ENCODE results near the gene SIX5. TPM values are rescaled to one million over a fixed set of nuclear protein-coding genes. Genes with fewer than 3 reads are reported as not detected.
"Not testable (repeated sequence)": the region's sequence is repeated elsewhere in the genome, so short reads cannot be mapped to it uniquely, and the experiment has no call there.

Gene SIX5
- total RNA-seq, 2 donors from 2014 or later, result 41.6 to 46.4 TPM

DNA sequence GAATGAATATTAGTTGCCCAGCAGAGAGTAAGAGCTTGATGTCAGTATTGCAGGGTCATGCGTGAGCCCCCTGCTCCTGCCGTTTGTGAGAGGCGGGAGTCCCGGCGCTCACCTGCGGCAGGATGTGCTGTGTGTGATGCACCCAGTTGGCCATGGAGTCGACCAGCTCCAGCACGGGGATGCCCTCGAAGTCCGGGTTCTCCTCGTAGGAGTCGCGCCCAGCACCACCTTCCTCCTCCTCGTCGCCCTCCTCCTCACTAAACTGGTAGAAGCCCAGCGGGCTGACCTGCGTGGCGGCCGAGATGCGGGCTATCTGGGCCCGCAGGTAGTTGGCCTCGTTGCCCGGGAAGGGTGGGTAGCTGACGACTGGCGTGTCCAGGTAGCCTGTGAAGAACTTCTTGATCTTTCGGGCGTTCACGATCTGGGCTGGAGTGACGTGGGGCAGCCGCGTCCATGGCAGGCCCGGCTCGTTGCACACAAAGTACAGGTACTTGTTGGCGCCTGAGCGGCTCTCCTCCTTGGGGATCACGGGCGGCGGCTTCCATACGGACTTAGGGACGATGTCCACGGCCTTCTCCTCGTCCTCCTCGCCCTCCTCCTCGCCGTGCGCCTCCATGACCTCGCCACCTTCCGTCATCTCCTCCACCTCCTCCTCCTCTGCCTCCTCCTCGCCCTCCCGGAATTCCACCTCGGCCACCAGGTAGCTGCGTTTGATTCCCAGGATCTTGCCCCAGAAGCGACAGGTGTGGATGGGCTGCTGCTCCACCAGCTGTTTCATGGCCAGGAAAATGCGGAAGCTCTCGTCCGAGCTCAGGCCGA lies 35.3 kb upstream of the SIX5 start:
- no peaks in the 10 kb centered on the region for H3K36me3 ChIP-seq (ENCODE audit: control insufficient read depth, insufficient read depth, low read length)
- H3K4me3 Mint-ChIP-seq, result no peak overlapping the region
- no peak overlapping the region for H3K9ac ChIP-seq (ENCODE audit: extremely low read depth, low read length, poor library complexity, severe bottlenecking)
- no peak overlapping the region for H3K27ac Mint-ChIP-seq
- H3K4me1 Mint-ChIP-seq, result no peaks in the 10 kb centered on the region
- WGBS, 2 experiments (ENCODE audit: insufficient coverage in 1 of 2, insufficient read length in 1 of 2), result 92 to 97% methylated on average over 42 to 57 of the region's 57 CpGs
- no peaks in the 10 kb centered on the region for H3K4me1 ChIP-seq (ENCODE audit: control insufficient read depth, insufficient read depth, low read length)
- TF ChIP-seq CTCF (conservative IDR thresholded peaks at IDR 0.05), result no peak
- peaks cover 20% of the 10 kb centered on the region for H3K27me3 Mint-ChIP-seq (ENCODE audit: insufficient read depth)
- H3K4me3 ChIP-seq (ENCODE audit: low read length), result no peak overlapping the region
- no peaks in the 10 kb centered on the region for H3K9me3 ChIP-seq (ENCODE audit: control insufficient read depth, low read length)
- no peaks in the 10 kb centered on the region for H3K9me3 Mint-ChIP-seq
- H3K27me3 ChIP-seq (ENCODE audit: control insufficient read depth, insufficient read depth, low read length, poor library complexity, severe bottlenecking), result no peaks in the 10 kb centered on the region
- DNase-seq, result no peak
- no peaks in the 10 kb centered on the region for H3K36me3 Mint-ChIP-seq (ENCODE audit: low read depth)
- H3K27ac ChIP-seq (ENCODE audit: low read depth, low read length), result no peak overlapping the region

DNA sequence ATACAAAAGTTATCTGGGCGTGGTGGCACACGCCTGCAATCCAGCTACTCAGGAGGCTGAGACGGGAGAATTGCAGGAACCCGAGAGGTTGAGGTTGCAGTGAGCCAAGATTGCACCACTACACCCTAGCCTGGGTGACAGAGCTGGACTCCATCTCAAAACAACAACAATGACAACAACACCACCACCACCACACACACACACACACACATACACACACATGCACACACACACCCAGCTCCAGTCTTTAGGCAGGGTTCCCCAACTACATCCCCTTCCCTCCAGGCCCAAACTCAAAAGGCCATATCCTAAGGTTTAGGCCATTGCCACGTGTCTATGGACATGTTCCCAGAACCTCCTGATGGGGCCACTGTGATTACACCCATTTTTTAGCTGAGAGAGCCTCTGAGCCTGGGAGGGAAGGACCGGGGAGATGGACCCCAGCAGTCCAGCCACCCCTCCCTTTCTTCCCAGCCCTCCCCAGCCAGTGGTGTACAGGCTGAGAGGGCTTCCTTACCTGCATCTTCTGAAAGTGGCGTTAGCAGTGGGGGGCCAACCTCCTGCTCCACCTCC lies 32.6 kb upstream of the SIX5 start:
- Histone ChIP-seq H3K27me3 (ENCODE audit: control insufficient read depth, insufficient read depth, low read length, poor library complexity, severe bottlenecking) (no peaks in the 10 kb centered on the region), H3K27ac (ENCODE audit: low read depth, low read length) (no peak overlapping the region), H3K9me3 (ENCODE audit: control insufficient read depth, low read length) (no peaks in the 10 kb centered on the region), H3K9ac (ENCODE audit: extremely low read depth, low read length, poor library complexity, severe bottlenecking) (no peak overlapping the region), H3K4me3 (ENCODE audit: low read length) (no peak overlapping the region), H3K36me3 (ENCODE audit: control insufficient read depth, insufficient read depth, low read length) (no peaks in the 10 kb centered on the region), H3K4me1 (ENCODE audit: control insufficient read depth, insufficient read depth, low read length) (no peaks in the 10 kb centered on the region)
- Mint-ChIP-seq H3K9me3 (no peaks in the 10 kb centered on the region), H3K27me3 (ENCODE audit: insufficient read depth) (peaks cover 22% of the 10 kb centered on the region), H3K36me3 (ENCODE audit: low read depth) (no peaks in the 10 kb centered on the region), H3K27ac (no peak overlapping the region), H3K4me3 (no peak overlapping the region), H3K4me1 (peaks cover 2% of the 10 kb centered on the region)
- TF ChIP-seq CTCF (conservative IDR thresholded peaks at IDR 0.05), result no peak
- DNase-seq, result no peak
- 89 to 92% methylated on average over 6 to 7 of the region's 7 CpGs for WGBS, 2 experiments (ENCODE audit: insufficient coverage in 1 of 2, insufficient read length in 1 of 2)

- H3K27me3 Mint-ChIP-seq (ENCODE audit: insufficient read depth), result peaks cover 20% of the 10 kb centered on the region
- H3K4me3 Mint-ChIP-seq, result no peak overlapping the region
- Histone ChIP-seq H3K9me3 (ENCODE audit: control insufficient read depth, low read length) (no peaks in the 10 kb centered on the region), H3K4me3 (ENCODE audit: low read length) (no peak overlapping the region), H3K9ac (ENCODE audit: extremely low read depth, low read length, poor library complexity, severe bottlenecking) (no peak overlapping the region), H3K36me3 (ENCODE audit: control insufficient read depth, insufficient read depth, low read length) (no peaks in the 10 kb centered on the region), H3K27me3 (ENCODE audit: control insufficient read depth, insufficient read depth, low read length, poor library complexity, severe bottlenecking) (no peaks in the 10 kb centered on the region), H3K27ac (ENCODE audit: low read depth, low read length) (no peak overlapping the region), H3K4me1 (ENCODE audit: control insufficient read depth, insufficient read depth, low read length) (no peaks in the 10 kb centered on the region)
- peak; percentile 54 for DNase-seq
- no peaks in the 10 kb centered on the region for H3K36me3 Mint-ChIP-seq (ENCODE audit: low read depth)
- H3K27ac Mint-ChIP-seq, result no peak overlapping the region
- TF ChIP-seq CTCF (conservative IDR thresholded peaks at IDR 0.05), result no peak
- no peaks in the 10 kb centered on the region for H3K9me3 Mint-ChIP-seq
- peaks cover 2% of the 10 kb centered on the region for H3K4me1 Mint-ChIP-seq
- 87 to 89% methylated on average over 2 to 8 of the region's 8 CpGs for WGBS, 2 experiments (ENCODE audit: insufficient coverage in 1 of 2, insufficient read length in 1 of 2)
Measured at GRCh38 chr19:45800070-45800553, 31.1 kb upstream of the SIX5 start.

GRCh38 chr19:45799541-45799940 lies 30.5 kb upstream of the SIX5 start:
- H3K4me1 ChIP-seq (ENCODE audit: control insufficient read depth, insufficient read depth, low read length); H3K9me3 ChIP-seq (ENCODE audit: control insufficient read depth, low read length); H3K4me3 ChIP-seq (ENCODE audit: low read length); H3K4me3 Mint-ChIP-seq; H3K27me3 ChIP-seq (ENCODE audit: control insufficient read depth, insufficient read depth, low read length, poor library complexity, severe bottlenecking); H3K36me3 Mint-ChIP-seq (ENCODE audit: low read depth); H3K36me3 ChIP-seq (ENCODE audit: control insufficient read depth, insufficient read depth, low read length); DNase-seq; H3K9me3 Mint-ChIP-seq; H3K9ac ChIP-seq (ENCODE audit: extremely low read depth, low read length, poor library complexity, severe bottlenecking); H3K4me1 Mint-ChIP-seq; H3K27ac ChIP-seq (ENCODE audit: low read depth, low read length): not testable (repeated sequence)
- WGBS, 2 experiments (ENCODE audit: insufficient coverage in 1 of 2, insufficient read length in 1 of 2), result 90 to 96% methylated on average over 2 to 5 of the region's 5 CpGs
- peaks cover 19% of the 10 kb centered on the region for H3K27me3 Mint-ChIP-seq (ENCODE audit: insufficient read depth)
- H3K27ac Mint-ChIP-seq, result peak overlapping the region; percentile 17

Measured in endodermal cell (in vitro differentiated cells).